ENCODE data around the gene COIL.
A peak's percentile ranks its signal among the peaks of the same experiment; 100 is the strongest.
"Not testable (repeated sequence)": the region's sequence is repeated elsewhere in the genome, so short reads cannot be mapped to it uniquely, and the experiment has no call there.

The COIL gene

GRCh38 chr17:56960596-56961538 is at the start of gene COIL:
COIL (minus strand) TSS chr17:56961050; CDS start chr17:56961019, 31 bp downstream.
- peak; percentile 90 to 92 for DNase-seq (ENCODE audit: low read depth in 1 of 2, low spot score in 1 of 2)

- no peak for DNase-seq (ENCODE audit: low read depth in 1 of 2, low spot score in 1 of 2)
Observed at GRCh38 chr17:57010487-57010886, 49.6 kb upstream of the COIL start.

GRCh38 chr17:57009737-57010445 is 49.0 kb upstream of the COIL start:
- peak; percentile 1 to 20 for DNase-seq (ENCODE audit: low read depth in 1 of 2, low spot score in 1 of 2)

GRCh38 chr17:57008958-57009357 is 48.1 kb upstream of the COIL start:
- DNase-seq (ENCODE audit: low read depth in 1 of 2, low spot score in 1 of 2) = no peak

- DNase-seq (ENCODE audit: low read depth in 1 of 2, low spot score in 1 of 2) = no peak
Observed at GRCh38 chr17:57006040-57006439, 45.2 kb upstream of the COIL start.

- no peak for DNase-seq (ENCODE audit: low read depth in 1 of 2, low spot score in 1 of 2)
Observed at GRCh38 chr17:57004944-57005579, 44.2 kb upstream of the COIL start.

GRCh38 chr17:57002904-57003303 is 42.1 kb upstream of the COIL start:
- DNase-seq (ENCODE audit: low read depth in 1 of 2, low spot score in 1 of 2) = no peak

GRCh38 chr17:57001541-57001940 is 40.7 kb upstream of the COIL start:
- DNase-seq (ENCODE audit: low read depth in 1 of 2, low spot score in 1 of 2) = no peak

GRCh38 chr17:56997313-56997712 is 36.5 kb upstream of the COIL start:
- DNase-seq (ENCODE audit: low read depth in 1 of 2, low spot score in 1 of 2) = no peak

- no peak for DNase-seq (ENCODE audit: low read depth in 1 of 2, low spot score in 1 of 2)
Observed at GRCh38 chr17:56995766-56996165, 34.9 kb upstream of the COIL start.

- DNase-seq (ENCODE audit: low read depth in 1 of 2, low spot score in 1 of 2) = no peak
Observed at GRCh38 chr17:56994009-56994792, 33.4 kb upstream of the COIL start.

GRCh38 chr17:56992364-56992763 is 31.5 kb upstream of the COIL start:
- no peak for DNase-seq (ENCODE audit: low read depth in 1 of 2, low spot score in 1 of 2)

GRCh38 chr17:56988901-56989572 is 28.2 kb upstream of the COIL start:
- DNase-seq (ENCODE audit: low read depth in 1 of 2, low spot score in 1 of 2) = no peak

- no peak for DNase-seq (ENCODE audit: low read depth in 1 of 2, low spot score in 1 of 2)
Observed at GRCh38 chr17:56987283-56987834, 26.5 kb upstream of the COIL start.

GRCh38 chr17:56985371-56986162 is 24.7 kb upstream of the COIL start:
- no peak for DNase-seq (ENCODE audit: low read depth in 1 of 2, low spot score in 1 of 2)

GRCh38 chr17:56983366-56983765 is 22.5 kb upstream of the COIL start:
- no peak for DNase-seq (ENCODE audit: low read depth in 1 of 2, low spot score in 1 of 2)

GRCh38 chr17:56982312-56982711 is 21.5 kb upstream of the COIL start:
- no peak for DNase-seq (ENCODE audit: low read depth in 1 of 2, low spot score in 1 of 2)

- DNase-seq (ENCODE audit: low read depth in 1 of 2, low spot score in 1 of 2) = not testable (repeated sequence)
Observed at GRCh38 chr17:56980526-56980925, 19.7 kb upstream of the COIL start.

GRCh38 chr17:56979091-56979480 is 18.2 kb upstream of the COIL start:
- no peak for DNase-seq (ENCODE audit: low read depth in 1 of 2, low spot score in 1 of 2)

Data from activated CD4-positive, alpha-beta T cell treated with anti-CD3 and anti-CD28 coated beads, Interleukin-2, amount 50 U/mL, for 24 hours (primary cell).